Tibial nerve (tissue), 4 donors: Measurements from ENCODE around the gene FAM124A. TPM values are rescaled to one million over a fixed set of nuclear protein-coding genes. Genes with fewer than 3 reads are reported as not detected.

Source experiments
- DNase-seq, 2 donors: peaks; one replicate each; pipeline ENCODE4 v3.0.0-alpha.2; 2019; ENCODE audit warnings: low spot score in 2 of 2
- H3K27ac ChIP-seq, 4 donors: fragments of 200-600 bp; sonication (generic) in 3 of 4; one replicate each; pipeline ENCODE4 v1.5.1; 2017 to 2019; ENCODE audit warnings: mild to moderate bottlenecking in 1 of 4
- H3K27me3 ChIP-seq, 2 donors: fragments of 200-600 bp; sonication (generic) in 1 of 2; one replicate each; pipeline versions ENCODE4 v1.5.1 to v1.6.0; 2017 to 2019
- H3K36me3 ChIP-seq, 3 donors: fragments of 200-600 bp; sonication (generic); one replicate each; pipeline ENCODE4 v1.5.1; 2018 to 2019
- H3K4me1 ChIP-seq, 4 donors: fragments of 200-600 bp; sonication (generic) in 3 of 4; one replicate each; pipeline ENCODE4 v1.5.1; 2017 to 2019
- H3K4me3 ChIP-seq, 4 donors: fragments of 200-600 bp; sonication (generic) in 3 of 4; one replicate each; pipeline ENCODE4 v1.5.1; 2017 to 2019; ENCODE audit warnings: mild to moderate bottlenecking in 1 of 4, moderate library complexity in 1 of 4
- H3K9me3 ChIP-seq, 4 donors: fragments of 200-600 bp; sonication (generic) in 3 of 4; one replicate each; pipeline ENCODE4 v1.5.1; 2017 to 2019
- CTCF ChIP-seq, 5 experiments: fragments of 200-600 bp in 3 of 5; fragments of 450-650 bp in 2 of 5; sonication (generic) in 3 of 5; IDR thresholded peaks; one replicate each; pipeline ENCODE4 v1.5.1; 2016 to 2019; ENCODE audit warnings: antibody characterized with exemption in 5 of 5, mild to moderate bottlenecking in 3 of 5, moderate library complexity in 2 of 5
- EP300 ChIP-seq, 2 donors: sonication (generic); formaldehyde crosslinking; IDR thresholded peaks; one replicate each; pipeline ENCODE4 v1.6.1; 2017; ENCODE audit warnings: antibody characterized with exemption in 2 of 2, mild to moderate bottlenecking in 1 of 2
- POLR2A ChIP-seq, 2 donors: fragments of 450-650 bp; IDR thresholded peaks; one replicate each; pipeline ENCODE4 v1.6.1; 2017; ENCODE audit warnings: antibody characterized with exemption in 2 of 2, mild to moderate bottlenecking in 2 of 2, moderate library complexity in 2 of 2
- WGBS, 2 donors: methylation state at CpG; one replicate each; pipeline ENCODE4 v1.1.5; 2018; 5-methylcytosine and 5-hydroxymethylcytosine counted together
- total RNA-seq, 4 donors: library from RNA; depleted of rRNA; stranded (reverse); fragments of >200 nt; gene quantifications; one replicate each; pipeline ENCODE4 v1.1.0, GENCODE V29; 2016

The FAM124A gene
- total RNA-seq, 4 donors from 2014 or later, result 12.8 to 30.9 (median 21.8) TPM

GRCh38 chr13:51311231-51311630 lies 89.0 kb downstream of the FAM124A start:
- peaks cover 0 to 7% (median 2%) of the 10 kb centered on the region in 4 donors for H3K4me1 ChIP-seq
- TF ChIP-seq POLR2A (IDR thresholded peaks at IDR 0.05) (no peak), EP300 (IDR thresholded peaks at IDR 0.05) (no peak), CTCF (IDR thresholded peaks at IDR 0.05) (no peak)

GRCh38 chr13:51311957-51312520 lies 89.8 kb downstream of the FAM124A start:
- no peak for DNase-seq
- H3K27me3 ChIP-seq, result no peaks in the 10 kb centered on the region
- WGBS, 2 donors, result 82 to 85% methylated on average over 5 of the region's 5 CpGs
- no peaks in the 10 kb centered on the region for H3K9me3 ChIP-seq
- no peak overlapping the region for H3K4me3 ChIP-seq
- no peak for TF ChIP-seq POLR2A (IDR thresholded peaks at IDR 0.05)
- TF ChIP-seq CTCF (IDR thresholded peaks at IDR 0.05), result no peak
- TF ChIP-seq EP300 (IDR thresholded peaks at IDR 0.05), result no peak
- H3K4me1 ChIP-seq, result peaks cover 0 to 7% (median 2%) of the 10 kb centered on the region in 4 donors
- H3K27ac ChIP-seq, result no peak overlapping the region
- no peaks in the 10 kb centered on the region for H3K36me3 ChIP-seq

More at GRCh38 chr13:51311231-51311630, 89.0 kb downstream of the FAM124A start:
- WGBS, 2 donors, result 91% methylated on average over 2 of the region's 2 CpGs
- H3K4me3 ChIP-seq, result no peak overlapping the region
- no peaks in the 10 kb centered on the region for H3K9me3 ChIP-seq
- no peaks in the 10 kb centered on the region for H3K27me3 ChIP-seq
- DNase-seq, result no peak
- H3K36me3 ChIP-seq, result no peaks in the 10 kb centered on the region
- H3K27ac ChIP-seq, result no peak overlapping the region

- WGBS, 2 donors, result 77 to 84% methylated on average over 1 of the region's 1 CpG
Measured at GRCh38 chr13:51313619-51314018, 91.4 kb downstream of the FAM124A start.

GRCh38 chr13:51317262-51317661 lies 95.1 kb downstream of the FAM124A start:
- Histone ChIP-seq H3K4me3 (no peak overlapping the region), H3K4me1 (peaks cover 0 to 7% (median 2%) of the 10 kb centered on the region in 4 donors), H3K27me3 (no peaks in the 10 kb centered on the region), H3K36me3 (no peaks in the 10 kb centered on the region), H3K9me3 (no peaks in the 10 kb centered on the region), H3K27ac (no peak overlapping the region)
- WGBS, 2 donors, result 45 to 48% methylated on average over 1 of the region's 1 CpG
- TF ChIP-seq CTCF (IDR thresholded peaks at IDR 0.05) (no peak), POLR2A (IDR thresholded peaks at IDR 0.05) (no peak), EP300 (IDR thresholded peaks at IDR 0.05) (no peak)
- no peak for DNase-seq

More at GRCh38 chr13:51313619-51314018, 91.4 kb downstream of the FAM124A start:
- Histone ChIP-seq H3K27ac (no peak overlapping the region), H3K27me3 (no peaks in the 10 kb centered on the region), H3K36me3 (no peaks in the 10 kb centered on the region), H3K9me3 (no peaks in the 10 kb centered on the region), H3K4me3 (no peak overlapping the region), H3K4me1 (peaks cover 0 to 7% (median 2%) of the 10 kb centered on the region in 4 donors)
- TF ChIP-seq CTCF (IDR thresholded peaks at IDR 0.05), result no peak
- TF ChIP-seq POLR2A (IDR thresholded peaks at IDR 0.05), result no peak
- TF ChIP-seq EP300 (IDR thresholded peaks at IDR 0.05), result no peak
- DNase-seq, result no peak

- H3K27ac ChIP-seq, result no peak overlapping the region
- no peaks in the 10 kb centered on the region for H3K9me3 ChIP-seq
- TF ChIP-seq EP300 (IDR thresholded peaks at IDR 0.05) (no peak), CTCF (IDR thresholded peaks at IDR 0.05) (no peak), POLR2A (IDR thresholded peaks at IDR 0.05) (no peak)
- no peak overlapping the region for H3K4me3 ChIP-seq
- no peaks in the 10 kb centered on the region for H3K27me3 ChIP-seq
- H3K4me1 ChIP-seq, result peaks cover 0 to 7% (median 2%) of the 10 kb centered on the region in 4 donors
- WGBS, 2 donors, result 93% methylated on average over 2 of the region's 2 CpGs
- no peak for DNase-seq
- H3K36me3 ChIP-seq, result no peaks in the 10 kb centered on the region
Measured at GRCh38 chr13:51318015-51318414, 95.8 kb downstream of the FAM124A start.
